A673 (cell line): Measurements from ENCODE around the gene VWA5A. TPM values are rescaled to one million over a fixed set of nuclear protein-coding genes. Genes with fewer than 3 reads are reported as not detected.

Source experiments
- BruUV-seq: library from RNA; stranded (reverse); fragments of 400-500 nt; replicated peaks from 2 replicates; lab custom pipeline; 2021; lab: Mats Ljungman, UMichigan
- CTCF ChIA-PET: fragments of 300-600 bp; sonication (Branson Sonifier 250); formaldehyde crosslinking; loops from one replicate; lab custom pipeline; 2022; ENCODE audit warnings: antibody characterized with exemption; lab: Charles Lee
- POLR2A ChIA-PET: fragments of 300-600 bp; sonication (Branson Sonifier 250); formaldehyde crosslinking; loops from one replicate; lab custom pipeline; 2022; ENCODE audit warnings: antibody characterized with exemption; ENCODE audit not compliant: low non-redundant PET; lab: Charles Lee
- DNase-seq: peaks from one replicate; pipeline ENCODE4 v3.0.0-alpha.2; 2015; ENCODE audit warnings: low spot score
- H3K27ac ChIP-seq: fragments of 200-600 bp; sonication (generic); 2 replicates; pipeline ENCODE4 v1.5.1; 2016; ENCODE audit warnings: mixed run types, low read depth, mild to moderate bottlenecking, mixed read lengths, antibody characterized with exemption, low read length; ENCODE audit not compliant: poor library complexity, severe bottlenecking
- H3K27me3 ChIP-seq: fragments of 200-600 bp; sonication (generic); replicated peaks from 2 replicates; pipeline ENCODE4 v1.6.1; 2017; ENCODE audit warnings: mixed run types, low read depth, mild to moderate bottlenecking, mixed read lengths, antibody characterized with exemption, low read length; ENCODE audit not compliant: insufficient read depth, poor library complexity
- H3K36me3 ChIP-seq: fragments of 200-600 bp; sonication (generic); 2 replicates; pipeline ENCODE4 v1.6.1; 2016; ENCODE audit warnings: mixed run types, mild to moderate bottlenecking, mixed read lengths, antibody characterized with exemption, low read length; ENCODE audit not compliant: insufficient read depth, poor library complexity, severe bottlenecking
- H3K4me1 ChIP-seq: fragments of 200-600 bp; sonication (generic); 2 replicates; pipeline ENCODE4 v1.6.1; 2017; ENCODE audit warnings: mixed run types, mild to moderate bottlenecking, mixed read lengths, antibody characterized with exemption, low read length; ENCODE audit not compliant: insufficient read depth, poor library complexity, severe bottlenecking
- H3K4me3 ChIP-seq: fragments of 200-600 bp; sonication (generic); 2 replicates; pipeline ENCODE4 v1.5.1; 2016; ENCODE audit warnings: low read depth, mixed run types, mild to moderate bottlenecking, mixed read lengths, low read length; ENCODE audit not compliant: poor library complexity, severe bottlenecking
- H3K9me3 ChIP-seq: fragments of 200-600 bp; sonication (generic); 2 replicates; pipeline ENCODE4 v1.6.1; 2016; ENCODE audit warnings: mixed run types, low read depth, mild to moderate bottlenecking, mixed read lengths, antibody characterized with exemption, low read length; ENCODE audit not compliant: poor library complexity, severe bottlenecking
- CTCF ChIP-seq: fragments of 300-800, 200-600 bp; sonication (generic); conservative IDR thresholded peaks from 2 replicates; pipeline ENCODE4 v1.5.1; 2017; ENCODE audit warnings: low read depth, mild to moderate bottlenecking, antibody characterized with exemption, low read length, moderate library complexity, mixed read lengths
- EZH2 ChIP-seq: fragments of 200-600 bp; sonication (generic); IDR thresholded peaks from 2 replicates; pipeline ENCODE4 v1.6.1; 2017; ENCODE audit warnings: borderline replicate concordance, low read depth, mild to moderate bottlenecking, mixed read lengths, antibody characterized with exemption, low read length; ENCODE audit not compliant: poor library complexity, severe bottlenecking
- intact Hi-C: fragments of 100-400 bp; cut with micrococcal nuclease; formaldehyde crosslinking; loops from one replicate; pipeline ENCODE4 v1.10.0; 2022; ENCODE audit not compliant: unreplicated experiment
- total RNA-seq: library from RNA; stranded (reverse); gene quantifications from 2 replicates; pipeline ENCODE4 v1.2.3, GENCODE V29; 2021

The VWA5A gene
- total RNA-seq, 1 experiment from 2014 or later = 11.2 TPM

- POLR2A ChIA-PET = no interaction called here
Observed at GRCh38 chr11:124113890-124114289, 1.4 kb upstream of the VWA5A start.

GRCh38 chr11:124115782-124116616 lies 749 bp downstream of the VWA5A start:
- POLR2A ChIA-PET = no interaction called here
- H3K9me3 ChIP-seq = no peaks in the 10 kb centered on the region
- CTCF ChIA-PET = interaction anchor here (1.1 kb wide), 1 partner anchor 8 kb away, joined by 3 read pairs; no protein-coding TSS in a partner anchor
- no peaks in the 10 kb centered on the region for H3K27me3 ChIP-seq
- H3K4me3 ChIP-seq = peak overlapping the region; percentile 51
- intact Hi-C loops = no loop called here
- no peak for DNase-seq
- peak overlapping the region; percentile 36 for H3K27ac ChIP-seq
- no peaks in the 10 kb centered on the region for H3K36me3 ChIP-seq
- TF ChIP-seq EZH2 (no peak), CTCF (no peak)
- H3K4me1 ChIP-seq = peaks cover 12% of the 10 kb centered on the region
- BruUV-seq = TSS peak; percentile 86

More at GRCh38 chr11:124113890-124114289, 1.4 kb upstream of the VWA5A start:
- Histone ChIP-seq H3K27ac (no peak overlapping the region), H3K4me3 (no peak overlapping the region), H3K27me3 (no peaks in the 10 kb centered on the region), H3K9me3 (no peaks in the 10 kb centered on the region), H3K36me3 (no peaks in the 10 kb centered on the region), H3K4me1 (peaks cover 12% of the 10 kb centered on the region)
- no TSS peak for BruUV-seq
- no peak for TF ChIP-seq CTCF
- TF ChIP-seq EZH2 = no peak
- CTCF ChIA-PET = no interaction called here
- peak; percentile 37 for DNase-seq
- intact Hi-C loops = no loop called here

- H3K9me3 ChIP-seq = no peaks in the 10 kb centered on the region
- ChIA-PET CTCF (no interaction called here), POLR2A (no interaction called here)
- H3K4me3 ChIP-seq = no peak overlapping the region
- no TSS peak for BruUV-seq
- DNase-seq = no peak
- TF ChIP-seq EZH2 = no peak
- TF ChIP-seq CTCF = no peak
- intact Hi-C loops = no loop called here
- H3K36me3 ChIP-seq = no peaks in the 10 kb centered on the region
- no peak overlapping the region for H3K27ac ChIP-seq
- no peaks in the 10 kb centered on the region for H3K27me3 ChIP-seq
- H3K4me1 ChIP-seq = peaks cover 12% of the 10 kb centered on the region
Observed at GRCh38 chr11:124119103-124119502, 3.9 kb downstream of the VWA5A start.
